Osteocyte (in vitro differentiated cells): ENCODE results near the gene OXER1. TPM values are rescaled to one million over a fixed set of nuclear protein-coding genes. Genes with fewer than 3 reads are reported as not detected.

Experiments
- DNase-seq: peaks from one replicate; pipeline ENCODE4 v3.0.0; 2021; ENCODE audit warnings: mixed read lengths; ENCODE audit not compliant: unreplicated experiment; ENCODE audit errors: extremely low spot score
- H3K27ac Mint-ChIP-seq: one replicate; pipeline ENCODE4 v1.8.0; 2021; ENCODE audit warnings: mild to moderate bottlenecking, mixed read lengths; ENCODE audit not compliant: unreplicated experiment
- H3K27me3 Mint-ChIP-seq: one replicate; pipeline ENCODE4 v1.8.0; 2021; ENCODE audit warnings: mixed read lengths; ENCODE audit not compliant: unreplicated experiment
- H3K36me3 Mint-ChIP-seq: one replicate; pipeline ENCODE4 v1.8.0; 2021; ENCODE audit warnings: mixed read lengths; ENCODE audit not compliant: unreplicated experiment
- H3K4me1 Mint-ChIP-seq: one replicate; pipeline ENCODE4 v1.8.0; 2021; ENCODE audit warnings: mixed read lengths; ENCODE audit not compliant: unreplicated experiment
- H3K4me3 Mint-ChIP-seq: one replicate; pipeline ENCODE4 v1.8.0; 2021; ENCODE audit warnings: mild to moderate bottlenecking, moderate library complexity, mixed read lengths; ENCODE audit not compliant: unreplicated experiment
- H3K9me3 Mint-ChIP-seq: one replicate; pipeline ENCODE4 v1.8.0; 2021; ENCODE audit warnings: mixed read lengths; ENCODE audit not compliant: unreplicated experiment
- CTCF ChIP-seq: fragments of 200-600 bp; sonication (generic); IDR thresholded peaks from 2 replicates; pipeline ENCODE4 v1.5.0; 2021; ENCODE audit warnings: antibody characterized with exemption, mild to moderate bottlenecking, moderate library complexity
- total RNA-seq: library from RNA; stranded (reverse); gene quantifications from 2 replicates; pipeline ENCODE4 v1.2.1, GENCODE V29; 2021

OXER1 gene
- total RNA-seq, 1 donor from 2014 or later = not detected

DNA sequence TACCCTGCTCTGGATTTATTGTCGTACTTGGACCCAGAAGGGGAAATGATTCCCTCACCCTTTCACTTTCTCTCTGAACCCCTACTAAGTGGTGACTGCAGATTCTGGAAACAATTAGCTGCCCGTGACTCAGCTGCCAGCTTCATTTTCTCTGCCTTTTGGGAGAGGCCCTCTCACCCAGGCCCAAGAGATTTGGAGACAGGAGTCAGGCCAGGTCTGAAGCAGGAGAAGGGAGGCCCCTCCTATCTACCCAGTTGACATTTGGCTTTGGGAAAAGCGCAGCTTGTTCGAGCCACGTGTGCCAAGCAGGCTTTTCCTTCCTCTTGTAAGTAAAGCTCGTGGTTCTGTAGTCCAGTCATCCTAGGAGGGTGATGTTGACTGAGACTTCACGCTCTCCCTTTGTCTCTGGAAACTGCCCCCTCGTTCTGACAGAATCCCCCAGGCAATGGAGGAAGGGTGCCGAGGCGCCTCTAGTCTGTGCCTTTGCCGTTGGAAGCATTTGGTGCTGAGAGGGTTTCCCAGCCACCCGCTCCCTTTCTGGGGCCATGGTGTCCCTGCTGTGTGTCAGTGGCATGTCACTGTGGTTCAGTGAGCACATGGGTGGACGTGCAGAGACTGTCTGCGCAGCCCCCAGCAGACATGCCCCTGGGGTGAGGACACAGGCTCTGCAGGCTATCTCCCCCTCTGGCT is 8.6 kb downstream of the OXER1 start:
- no peak for DNase-seq
- Mint-ChIP-seq H3K27ac (peak overlapping the region; percentile 42), H3K4me3 (no peak overlapping the region), H3K36me3 (peaks cover 28% of the 10 kb centered on the region), H3K27me3 (no peaks in the 10 kb centered on the region), H3K9me3 (no peaks in the 10 kb centered on the region), H3K4me1 (peaks cover 21% of the 10 kb centered on the region)
- TF ChIP-seq CTCF = no peak

- Mint-ChIP-seq H3K4me1 (peaks cover 21% of the 10 kb centered on the region), H3K9me3 (no peaks in the 10 kb centered on the region), H3K36me3 (peaks cover 27% of the 10 kb centered on the region), H3K27ac (peak overlapping the region; percentile 42), H3K4me3 (no peak overlapping the region), H3K27me3 (no peaks in the 10 kb centered on the region)
- no peak for DNase-seq
- TF ChIP-seq CTCF = no peak
Observed at GRCh38 chr2:42754776-42755140, 9.2 kb downstream of the OXER1 start.

DNA sequence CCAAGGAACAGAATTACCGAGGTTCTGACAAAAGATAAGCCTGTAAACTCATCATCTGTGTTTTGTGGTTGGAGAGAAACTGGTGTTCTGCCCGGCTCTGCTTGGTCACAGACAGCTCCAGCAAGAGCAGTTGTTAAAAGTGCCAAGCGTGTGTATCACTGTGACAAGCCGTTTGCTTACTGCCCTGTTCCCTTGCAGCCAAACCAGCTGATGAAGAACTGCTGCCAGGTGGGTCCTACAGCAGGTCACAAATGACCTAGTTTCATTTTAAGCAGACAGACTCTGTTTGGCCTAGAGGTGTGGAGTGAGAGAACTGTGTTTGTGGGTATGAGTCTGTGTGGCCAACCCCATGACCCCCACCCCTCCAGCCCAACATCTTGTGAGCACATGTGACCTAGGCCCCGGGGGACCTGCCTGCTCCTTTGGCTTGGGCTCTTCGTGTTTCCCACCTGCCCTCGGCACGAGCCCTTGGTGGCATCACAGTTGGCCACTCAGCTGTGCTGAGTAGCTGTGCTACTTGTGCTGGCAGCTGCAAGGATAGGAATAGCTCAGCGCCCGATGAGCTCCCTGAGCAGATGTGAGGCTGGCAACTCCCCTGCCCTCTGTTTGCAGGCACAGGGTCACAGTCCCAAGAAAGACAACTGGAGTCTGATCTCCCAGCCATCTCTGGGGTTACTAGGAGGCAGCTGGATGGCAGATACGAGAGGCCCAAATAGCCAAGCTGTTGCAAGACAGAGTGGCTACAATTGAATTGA is 9.7 kb downstream of the OXER1 start:
- DNase-seq = no peak
- H3K27ac Mint-ChIP-seq = peak overlapping the region; percentile 42
- H3K4me3 Mint-ChIP-seq = no peak overlapping the region
- H3K27me3 Mint-ChIP-seq = no peaks in the 10 kb centered on the region
- peaks cover 21% of the 10 kb centered on the region for H3K4me1 Mint-ChIP-seq
- H3K36me3 Mint-ChIP-seq = peaks cover 25% of the 10 kb centered on the region
- no peaks in the 10 kb centered on the region for H3K9me3 Mint-ChIP-seq
- TF ChIP-seq CTCF = no peak

- Mint-ChIP-seq H3K27me3 (no peaks in the 10 kb centered on the region), H3K4me1 (peaks cover 21% of the 10 kb centered on the region), H3K9me3 (no peaks in the 10 kb centered on the region), H3K36me3 (peaks cover 23% of the 10 kb centered on the region), H3K4me3 (no peak overlapping the region), H3K27ac (no peak overlapping the region)
- TF ChIP-seq CTCF = no peak
- no peak for DNase-seq
Observed at GRCh38 chr2:42752816-42753813, 10.8 kb downstream of the OXER1 start.
